Measurements from ENCODE around the gene ABAT.

GRCh38 chr16:8818504-8819270 lies 144.3 kb downstream of the ABAT start:
- TF ChIP-seq, protein P1, sequence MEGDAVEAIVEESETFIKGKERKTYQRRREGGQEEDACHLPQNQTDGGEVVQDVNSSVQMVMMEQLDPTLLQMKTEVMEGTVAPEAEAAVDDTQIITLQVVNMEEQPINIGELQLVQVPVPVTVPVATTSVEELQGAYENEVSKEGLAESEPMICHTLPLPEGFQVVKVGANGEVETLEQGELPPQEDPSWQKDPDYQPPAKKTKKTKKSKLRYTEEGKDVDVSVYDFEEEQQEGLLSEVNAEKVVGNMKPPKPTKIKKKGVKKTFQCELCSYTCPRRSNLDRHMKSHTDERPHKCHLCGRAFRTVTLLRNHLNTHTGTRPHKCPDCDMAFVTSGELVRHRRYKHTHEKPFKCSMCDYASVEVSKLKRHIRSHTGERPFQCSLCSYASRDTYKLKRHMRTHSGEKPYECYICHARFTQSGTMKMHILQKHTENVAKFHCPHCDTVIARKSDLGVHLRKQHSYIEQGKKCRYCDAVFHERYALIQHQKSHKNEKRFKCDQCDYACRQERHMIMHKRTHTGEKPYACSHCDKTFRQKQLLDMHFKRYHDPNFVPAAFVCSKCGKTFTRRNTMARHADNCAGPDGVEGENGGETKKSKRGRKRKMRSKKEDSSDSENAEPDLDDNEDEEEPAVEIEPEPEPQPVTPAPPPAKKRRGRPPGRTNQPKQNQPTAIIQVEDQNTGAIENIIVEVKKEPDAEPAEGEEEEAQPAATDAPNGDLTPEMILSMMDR (IDR thresholded peaks at IDR 0.05) = no peak
- no peak for TF ChIP-seq POLR2A (IDR thresholded peaks at IDR 0.05)
